ENCODE measurements around the gene AFAP1L1. TPM values are rescaled to one million over a fixed set of nuclear protein-coding genes. Genes with fewer than 3 reads are reported as not detected.

Gene AFAP1L1
- total and polyA plus RNA-seq, 7 donors, result 10.8 to 39.9 (median 23.0) TPM

DNA sequence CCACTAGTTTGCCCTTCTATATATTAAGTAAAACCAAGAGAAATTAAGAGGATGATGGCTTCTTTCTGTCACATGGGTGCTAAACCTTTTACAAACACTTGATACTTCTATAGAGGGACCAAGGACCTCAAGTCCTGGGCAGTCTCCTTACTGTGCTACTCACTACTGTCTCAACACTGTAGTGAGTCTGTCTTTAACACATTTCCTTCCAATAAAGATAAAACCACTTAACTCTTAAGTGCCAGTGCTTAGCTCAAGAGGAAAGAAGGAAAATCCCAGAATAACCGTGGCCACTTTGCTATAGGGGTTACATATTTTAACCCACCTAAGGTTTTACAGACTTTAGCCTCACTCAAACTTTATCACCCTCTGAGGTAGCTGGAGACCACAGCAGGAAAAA is 69.3 kb downstream of the AFAP1L1 start:
- no peak overlapping the region for H3K27ac ChIP-seq
- H3K4me3 ChIP-seq, result no peak overlapping the region
- TF ChIP-seq, protein P1, sequence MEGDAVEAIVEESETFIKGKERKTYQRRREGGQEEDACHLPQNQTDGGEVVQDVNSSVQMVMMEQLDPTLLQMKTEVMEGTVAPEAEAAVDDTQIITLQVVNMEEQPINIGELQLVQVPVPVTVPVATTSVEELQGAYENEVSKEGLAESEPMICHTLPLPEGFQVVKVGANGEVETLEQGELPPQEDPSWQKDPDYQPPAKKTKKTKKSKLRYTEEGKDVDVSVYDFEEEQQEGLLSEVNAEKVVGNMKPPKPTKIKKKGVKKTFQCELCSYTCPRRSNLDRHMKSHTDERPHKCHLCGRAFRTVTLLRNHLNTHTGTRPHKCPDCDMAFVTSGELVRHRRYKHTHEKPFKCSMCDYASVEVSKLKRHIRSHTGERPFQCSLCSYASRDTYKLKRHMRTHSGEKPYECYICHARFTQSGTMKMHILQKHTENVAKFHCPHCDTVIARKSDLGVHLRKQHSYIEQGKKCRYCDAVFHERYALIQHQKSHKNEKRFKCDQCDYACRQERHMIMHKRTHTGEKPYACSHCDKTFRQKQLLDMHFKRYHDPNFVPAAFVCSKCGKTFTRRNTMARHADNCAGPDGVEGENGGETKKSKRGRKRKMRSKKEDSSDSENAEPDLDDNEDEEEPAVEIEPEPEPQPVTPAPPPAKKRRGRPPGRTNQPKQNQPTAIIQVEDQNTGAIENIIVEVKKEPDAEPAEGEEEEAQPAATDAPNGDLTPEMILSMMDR (IDR thresholded peaks at IDR 0.05), result no peak
- peaks cover 3 to 60% of the 10 kb centered on the region in 2 donors for H3K36me3 ChIP-seq (ENCODE audit: insufficient read depth in 1 of 2, low read depth in 1 of 2)
- intact Hi-C loops (cut with DNase I), result no loop called here
- H3K4me1 ChIP-seq, result peaks cover 8% of the 10 kb centered on the region
- ATAC-seq, result no peak
- no peaks in the 10 kb centered on the region for H3K9me3 ChIP-seq
- WGBS, 3 donors, result 73 to 84% (median 82%) methylated on average over 1 of the region's 1 CpG
- DNase-seq, result no peak
- H3K27me3 ChIP-seq (ENCODE audit: insufficient read depth in 3 of 3, low read length in 2 of 3), result no peaks in the 10 kb centered on the region

DNA sequence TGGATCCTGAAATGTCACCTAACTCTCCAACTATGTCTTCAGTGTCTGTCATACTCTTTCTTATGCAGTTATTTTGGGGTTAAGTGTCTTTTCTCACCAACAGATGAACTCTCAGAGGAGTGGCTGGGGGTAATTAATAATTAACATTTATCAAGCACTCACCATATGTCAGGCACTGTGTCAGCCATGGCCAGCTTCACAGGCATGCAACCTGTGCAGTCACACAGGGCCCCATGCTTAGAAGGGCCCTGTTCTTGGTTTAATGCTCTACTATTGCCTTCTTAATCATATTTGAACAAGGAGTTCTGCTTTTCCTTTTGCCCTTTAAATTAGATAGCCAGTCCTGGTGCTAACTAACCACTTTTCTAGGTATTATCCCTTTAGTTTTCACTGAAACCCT is 70.2 kb downstream of the AFAP1L1 start:
- no peak overlapping the region for H3K4me3 ChIP-seq
- no peaks in the 10 kb centered on the region for H3K9me3 ChIP-seq
- ATAC-seq (no peak), DNase-seq (no peak)
- intact Hi-C loops (cut with DNase I), result no loop called here
- H3K4me1 ChIP-seq, result peaks cover 13% of the 10 kb centered on the region
- TF ChIP-seq, protein P1 (IDR thresholded peaks at IDR 0.05), result no peak
- peaks cover 3 to 51% of the 10 kb centered on the region in 2 donors for H3K36me3 ChIP-seq (ENCODE audit: insufficient read depth in 1 of 2, low read depth in 1 of 2)
- no peaks in the 10 kb centered on the region for H3K27me3 ChIP-seq (ENCODE audit: insufficient read depth in 3 of 3, low read length in 2 of 3)
- no peak overlapping the region for H3K27ac ChIP-seq

DNA sequence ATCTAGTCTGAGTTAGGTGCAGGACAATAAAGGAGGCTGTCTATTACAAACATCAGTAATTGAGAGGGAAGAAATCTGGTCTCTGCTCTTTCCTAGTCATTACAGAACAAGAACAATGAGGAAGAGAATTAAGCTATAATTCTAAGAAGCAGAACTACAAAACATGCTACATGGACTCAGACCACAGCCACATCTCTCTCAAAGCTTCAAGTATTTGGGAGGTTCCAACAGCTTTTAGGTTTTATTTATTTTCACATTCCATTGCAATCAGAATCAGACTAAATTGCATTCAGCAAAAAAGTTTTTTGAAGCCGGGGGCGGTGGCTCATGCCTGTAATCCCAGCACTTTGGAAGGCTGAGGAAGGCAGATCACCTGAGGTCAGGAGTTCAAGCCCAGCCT is 72.5 kb downstream of the AFAP1L1 start:
- Histone ChIP-seq H3K27me3 (ENCODE audit: insufficient read depth in 3 of 3, low read length in 2 of 3) (no peaks in the 10 kb centered on the region), H3K9me3 (no peaks in the 10 kb centered on the region), H3K27ac (peak overlapping the region; percentile 85), H3K4me1 (peaks cover 13% of the 10 kb centered on the region), H3K36me3 (ENCODE audit: insufficient read depth in 1 of 2, low read depth in 1 of 2) (peaks cover 3 to 49% of the 10 kb centered on the region in 2 donors), H3K4me3 (peak overlapping the region; percentile 86)
- intact Hi-C loops (cut with DNase I), result no loop called here
- TF ChIP-seq, protein P1 (IDR thresholded peaks at IDR 0.05), result no peak
- ATAC-seq (no peak), DNase-seq (no peak)
- WGBS, 3 donors, result 86 to 92% (median 87%) methylated on average over 2 of the region's 2 CpGs

DNA sequence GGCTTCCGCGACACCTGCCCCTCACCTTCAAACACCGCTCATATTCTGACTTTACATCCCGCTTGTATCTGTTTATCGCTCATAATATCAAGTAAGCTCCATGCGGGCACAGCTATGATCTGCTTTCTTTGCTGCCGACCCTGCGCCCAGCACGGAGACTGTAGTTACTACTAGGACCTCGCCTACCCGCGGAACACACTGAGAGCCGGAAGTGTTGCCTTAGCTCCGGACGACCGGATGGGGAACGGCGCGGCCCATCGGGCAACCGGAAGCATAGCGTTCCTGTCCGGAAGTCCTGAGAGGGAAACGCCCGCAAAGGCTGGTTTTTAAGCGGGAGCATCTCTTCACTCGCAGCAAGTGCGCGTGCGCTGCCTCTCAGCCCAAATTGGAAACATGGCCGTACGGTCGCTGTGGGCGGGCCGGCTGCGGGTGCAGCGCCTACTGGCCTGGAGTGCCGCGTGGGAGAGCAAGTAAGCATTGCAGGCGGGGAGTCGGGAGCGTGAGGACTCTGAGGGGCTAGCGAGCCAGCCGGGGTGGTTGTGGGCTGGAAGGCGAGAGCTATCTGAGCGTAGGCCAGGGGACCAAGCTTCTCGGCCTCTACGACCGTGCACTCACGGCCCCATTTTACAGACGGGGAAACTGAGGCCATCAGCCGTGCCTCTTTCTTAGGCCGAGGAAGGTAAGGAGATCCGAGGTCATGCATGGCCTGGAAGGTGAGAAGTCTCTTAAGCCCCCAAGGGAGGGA is 73.7 kb downstream of the AFAP1L1 start, which contains the start of gene GRPEL2:
Gene GRPEL2, plus strand, starts transcription at position 353 of the 745 bp plus-strand sequence. Its CDS starts 41 bp downstream, at position 394.
- DNase-seq (peak; percentile 95 to 98), ATAC-seq (peak; percentile 98 to 99 (median 98))
- Histone ChIP-seq H3K9me3 (no peaks in the 10 kb centered on the region), H3K4me1 (peaks cover 13% of the 10 kb centered on the region), H3K27ac (peak within 1 kb of the TSS; percentile 85), H3K36me3 (ENCODE audit: insufficient read depth in 1 of 2, low read depth in 1 of 2) (peaks cover 8 to 49% of the 10 kb centered on the region in 2 donors), H3K27me3 (ENCODE audit: insufficient read depth in 3 of 3, low read length in 2 of 3) (no peaks in the 10 kb centered on the region), H3K4me3 (peak within 1 kb of the TSS; percentile 86)
- WGBS, 3 donors, result 0 to 1% (median 0%) methylated on average over 54 of the region's 54 CpGs
- intact Hi-C loops (cut with DNase I), result no loop called here
- TF ChIP-seq, protein P1 (IDR thresholded peaks at IDR 0.05), result no peak
